Glomerular visceral epithelial cell (primary cell): ENCODE results near the gene USP25.
A peak's percentile ranks its signal among the peaks of the same experiment; 100 is the strongest.
"Not testable (repeated sequence)": the region's sequence is repeated elsewhere in the genome, so short reads cannot be mapped to it uniquely, and the experiment has no call there.

Experiments used
- DNase-seq: peaks from one replicate; pipeline ENCODE4 v3.0.0-alpha.2; 2016; ENCODE audit errors: extremely low spot score

Gene USP25

DNA sequence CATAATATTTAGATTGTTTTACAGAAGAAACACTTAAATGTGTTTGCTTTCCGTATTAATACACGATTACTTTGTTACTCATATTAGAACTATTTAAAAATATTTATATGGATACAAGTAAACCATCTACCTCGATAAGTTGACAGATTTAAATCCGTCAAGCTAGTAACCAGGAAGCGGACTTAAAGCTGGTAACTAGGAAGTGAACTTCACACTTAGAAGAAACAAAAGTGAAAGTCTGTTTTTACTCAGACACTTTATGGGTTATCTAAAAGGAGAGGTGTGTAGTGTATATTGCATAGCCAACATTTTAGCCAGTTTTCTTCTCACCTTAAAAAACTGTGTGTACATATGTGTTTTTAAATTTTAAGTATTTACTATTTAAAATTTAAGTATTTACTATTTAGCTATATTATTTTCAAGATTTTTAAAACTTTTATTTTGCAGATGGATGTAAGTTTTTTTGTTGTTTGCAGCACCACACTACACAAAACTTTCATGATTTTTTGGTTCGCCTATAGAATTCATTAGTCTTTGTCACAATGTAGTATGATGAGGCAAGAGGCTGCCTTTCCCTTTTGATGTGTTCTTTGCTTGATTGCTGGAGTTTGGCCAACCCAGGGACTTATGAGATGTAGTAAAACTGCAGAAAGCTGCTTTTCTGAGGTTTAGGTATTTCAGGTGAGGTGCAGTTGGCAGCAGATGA lies 2.7 kb downstream of the USP25 start:
- DNase-seq, result peak; percentile 54

DNA sequence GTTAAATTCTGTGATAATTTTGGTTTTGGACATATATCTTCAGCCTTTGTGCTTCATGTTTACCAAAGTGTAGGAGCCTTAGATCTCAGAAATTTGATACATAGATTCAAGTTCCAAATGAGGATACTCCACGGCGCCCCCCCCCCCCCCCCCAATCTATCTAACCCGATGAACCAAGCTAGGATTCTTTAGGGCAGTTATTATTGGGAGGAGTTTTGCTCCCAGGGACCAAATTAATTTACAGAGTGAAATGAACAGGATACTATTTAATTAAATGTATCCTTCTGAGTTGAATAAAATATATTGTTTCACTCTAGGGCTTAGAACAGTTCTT lies 3.2 kb downstream of the USP25 start:
- no peak for DNase-seq

DNA sequence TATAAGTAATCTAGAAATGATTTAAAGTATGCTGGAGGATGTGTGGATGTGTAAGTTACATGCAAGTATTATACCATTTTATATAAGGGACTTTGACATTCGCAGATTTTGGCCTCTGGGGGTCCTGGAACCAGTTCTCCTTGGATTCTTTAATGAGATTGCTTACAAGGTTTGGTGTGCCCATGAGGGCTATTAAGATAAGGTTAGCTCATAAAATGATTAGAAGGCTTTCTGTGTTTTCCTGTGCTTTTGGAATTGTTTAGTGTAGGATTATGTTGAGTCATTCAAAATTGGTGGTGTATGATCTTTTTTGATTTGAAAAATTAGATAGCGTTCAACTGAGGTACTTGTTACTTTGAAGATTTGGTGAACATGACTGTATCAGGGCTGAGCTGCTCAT lies 5.6 kb downstream of the USP25 start:
- DNase-seq, result no peak

DNA sequence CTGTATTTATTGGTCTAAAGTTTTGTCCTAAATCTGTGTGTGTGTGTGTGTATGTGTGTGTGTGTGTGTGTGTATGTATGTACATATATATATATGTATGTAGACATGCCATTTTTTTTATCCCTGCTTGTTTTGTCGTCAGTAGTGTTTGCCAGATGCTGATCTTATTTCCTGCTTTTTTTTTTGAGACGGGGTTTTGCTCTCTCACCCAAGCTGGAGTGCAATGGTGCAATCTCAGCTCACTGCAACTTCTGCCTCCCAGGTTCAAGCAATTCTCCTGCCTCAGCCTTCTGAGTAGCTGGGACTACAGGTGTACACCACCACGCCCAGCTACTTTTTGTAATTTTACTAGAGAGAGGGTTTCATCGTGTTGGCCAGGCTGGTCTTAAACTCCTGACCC lies 6.1 kb downstream of the USP25 start:
- DNase-seq, result not testable (repeated sequence)

DNA sequence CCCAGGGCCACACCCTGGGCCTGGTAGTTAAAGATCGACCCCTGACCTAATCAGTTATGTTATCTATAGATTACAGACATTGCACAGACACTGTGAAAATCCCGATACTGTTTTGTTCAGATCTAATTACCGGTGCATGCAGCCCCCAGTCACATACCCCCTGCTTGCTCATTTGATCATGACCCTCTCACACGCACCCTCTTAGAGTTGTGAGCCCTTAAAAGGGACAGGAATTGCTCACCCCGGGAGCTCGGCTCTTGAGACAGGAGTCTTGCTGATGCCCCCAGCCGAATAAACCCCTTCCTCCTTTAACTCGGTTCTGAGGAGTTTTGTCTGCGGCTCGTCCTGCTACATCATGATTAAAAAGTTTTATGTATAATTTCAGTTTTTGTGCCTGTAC lies 9.0 kb downstream of the USP25 start:
- not testable (repeated sequence) for DNase-seq

DNA sequence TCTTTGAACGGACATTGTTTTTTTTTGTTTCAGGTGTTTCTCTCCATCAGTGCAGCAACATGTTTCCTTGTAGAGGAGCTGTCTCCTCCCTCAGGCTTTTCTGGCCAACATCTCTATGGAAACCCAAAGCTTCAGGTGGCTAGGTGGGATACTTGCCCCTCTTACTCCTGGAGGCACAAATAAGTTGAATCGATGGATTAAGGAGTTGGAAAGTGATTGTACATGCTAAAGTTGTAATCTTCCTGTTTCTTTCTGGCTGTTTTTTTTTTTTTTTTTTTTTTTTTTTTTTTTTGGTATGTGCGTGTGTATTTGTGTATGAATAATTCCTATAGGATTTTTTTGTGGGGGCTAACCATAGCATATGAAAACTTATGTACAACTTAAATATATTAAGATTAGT lies 10.6 kb downstream of the USP25 start:
- DNase-seq, result no peak

DNA sequence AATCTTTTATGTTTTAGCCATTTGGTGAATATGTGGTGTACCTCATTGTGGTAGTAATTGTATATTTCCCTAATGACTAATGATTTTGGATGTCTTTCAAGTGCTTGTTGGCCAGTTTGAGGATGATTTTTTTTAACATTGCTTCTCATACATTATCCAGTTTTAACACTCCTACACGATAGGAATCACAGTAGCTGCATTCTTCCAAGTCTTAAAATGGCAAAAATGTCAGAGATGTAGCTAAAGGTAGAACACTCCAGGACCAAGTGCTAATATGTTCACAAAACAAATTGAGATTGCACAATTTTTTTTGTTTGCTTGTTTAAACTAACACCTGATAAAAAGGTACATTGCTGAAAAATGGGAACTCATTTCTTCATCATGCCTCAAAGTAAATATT lies 11.7 kb downstream of the USP25 start:
- DNase-seq, result peak; percentile 31

DNA sequence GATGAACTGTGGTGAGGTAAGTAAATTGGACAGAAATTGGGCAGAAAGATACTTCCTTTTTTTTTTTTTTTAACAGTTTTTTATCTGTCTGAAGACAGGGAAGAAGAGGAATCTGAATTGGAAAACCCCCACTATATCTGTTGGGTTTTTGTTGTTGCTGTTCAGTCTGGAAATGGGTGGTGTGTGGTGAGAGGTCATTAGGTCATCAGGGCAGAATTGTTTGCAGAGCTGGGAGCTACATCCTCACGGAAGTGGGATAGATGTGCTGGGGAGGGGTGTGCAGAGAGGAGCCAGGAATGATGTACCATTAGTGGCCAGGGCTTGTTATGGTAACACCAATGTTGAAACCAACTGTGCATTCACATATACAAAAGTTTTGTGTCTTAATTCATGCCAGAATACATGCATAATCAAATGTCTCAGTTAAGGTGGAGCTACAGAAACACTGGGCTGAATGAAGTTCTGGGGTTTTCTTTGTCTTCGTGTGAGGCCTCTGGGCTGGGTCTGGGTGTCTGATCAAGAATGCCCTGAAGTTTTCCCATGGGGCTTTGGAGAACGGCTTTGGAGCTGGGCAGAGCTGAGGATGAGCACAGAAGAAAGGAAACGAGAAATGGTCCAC lies 12.4 kb downstream of the USP25 start:
- DNase-seq, result peak; percentile 58

DNA sequence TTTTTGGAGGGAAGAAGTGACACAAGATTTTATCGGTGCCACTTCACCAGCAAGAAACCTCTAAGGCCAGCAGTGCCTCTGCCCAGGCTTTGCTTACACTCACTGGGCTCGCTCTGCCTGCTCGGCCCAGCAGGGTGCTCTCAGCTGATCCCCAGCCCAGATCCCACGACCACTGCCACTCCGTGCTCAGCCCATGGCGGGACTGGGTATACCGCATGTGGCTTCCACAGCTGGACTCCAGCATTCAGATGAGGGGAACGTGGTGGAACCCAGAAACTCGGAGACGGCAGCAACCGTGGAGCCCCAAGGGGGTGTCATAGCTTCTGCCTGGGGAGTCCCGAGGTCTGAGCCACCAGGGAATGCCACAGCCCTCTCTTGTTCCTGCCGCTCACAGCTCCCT lies 12.9 kb downstream of the USP25 start:
- no peak for DNase-seq

DNA sequence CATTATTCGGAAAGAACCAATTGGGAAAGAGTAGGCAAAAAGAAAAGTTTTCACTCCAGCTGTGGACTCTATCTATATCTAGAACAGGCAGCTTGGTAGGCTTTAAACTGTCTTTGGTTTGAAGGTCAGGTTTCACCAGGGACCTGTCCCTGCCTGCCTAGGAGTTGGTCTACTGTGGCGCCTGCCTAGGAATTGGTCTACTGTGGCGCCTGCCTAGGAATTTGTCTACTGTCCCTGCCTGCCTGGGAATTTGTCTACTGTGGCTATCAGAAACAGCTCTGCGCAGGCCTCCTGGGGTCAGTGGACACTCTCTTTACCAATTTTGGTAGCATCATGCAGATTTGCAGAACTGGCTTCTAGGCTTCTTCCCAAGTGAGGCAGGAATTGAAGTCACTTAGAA lies 13.8 kb downstream of the USP25 start:
- DNase-seq, result no peak

DNA sequence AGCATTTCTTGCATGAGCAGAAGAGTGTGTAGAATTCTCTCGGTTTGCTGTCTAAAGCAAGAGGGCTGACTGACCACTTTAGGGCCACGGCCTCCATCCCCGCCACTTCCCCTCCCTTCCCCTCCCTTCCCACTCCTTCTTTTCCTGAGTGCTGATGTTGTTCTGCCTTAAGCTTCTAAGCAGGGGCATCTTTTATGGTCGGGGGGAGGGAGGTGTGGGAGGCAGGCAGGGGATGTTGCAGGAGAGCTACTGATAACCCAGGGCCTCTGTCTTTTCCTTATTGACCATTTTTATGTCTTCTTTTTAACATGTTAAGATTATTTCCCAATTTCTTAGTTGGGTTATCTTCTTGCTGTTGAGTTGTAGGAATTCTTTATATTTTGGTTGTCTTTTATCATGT lies 15.1 kb downstream of the USP25 start:
- no peak for DNase-seq

DNA sequence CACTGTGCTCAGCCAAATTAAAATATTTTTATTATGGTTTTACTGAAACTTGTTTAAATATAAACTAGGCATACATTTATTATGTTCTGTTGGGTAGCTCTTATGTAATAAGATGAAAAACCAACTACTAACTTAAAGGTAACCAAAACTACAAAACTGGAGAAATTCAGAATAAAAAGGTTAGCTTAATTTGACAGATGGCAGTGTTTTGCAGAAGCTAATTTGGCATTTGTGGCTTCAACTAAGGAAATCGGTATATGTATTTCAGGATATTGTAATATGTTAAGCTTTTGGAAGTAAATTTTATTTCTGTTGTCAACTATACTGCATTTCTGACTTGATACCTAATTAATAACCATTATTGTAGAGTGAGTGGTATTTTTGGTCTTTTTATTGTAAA lies 18.8 kb downstream of the USP25 start:
- DNase-seq, result no peak

DNA sequence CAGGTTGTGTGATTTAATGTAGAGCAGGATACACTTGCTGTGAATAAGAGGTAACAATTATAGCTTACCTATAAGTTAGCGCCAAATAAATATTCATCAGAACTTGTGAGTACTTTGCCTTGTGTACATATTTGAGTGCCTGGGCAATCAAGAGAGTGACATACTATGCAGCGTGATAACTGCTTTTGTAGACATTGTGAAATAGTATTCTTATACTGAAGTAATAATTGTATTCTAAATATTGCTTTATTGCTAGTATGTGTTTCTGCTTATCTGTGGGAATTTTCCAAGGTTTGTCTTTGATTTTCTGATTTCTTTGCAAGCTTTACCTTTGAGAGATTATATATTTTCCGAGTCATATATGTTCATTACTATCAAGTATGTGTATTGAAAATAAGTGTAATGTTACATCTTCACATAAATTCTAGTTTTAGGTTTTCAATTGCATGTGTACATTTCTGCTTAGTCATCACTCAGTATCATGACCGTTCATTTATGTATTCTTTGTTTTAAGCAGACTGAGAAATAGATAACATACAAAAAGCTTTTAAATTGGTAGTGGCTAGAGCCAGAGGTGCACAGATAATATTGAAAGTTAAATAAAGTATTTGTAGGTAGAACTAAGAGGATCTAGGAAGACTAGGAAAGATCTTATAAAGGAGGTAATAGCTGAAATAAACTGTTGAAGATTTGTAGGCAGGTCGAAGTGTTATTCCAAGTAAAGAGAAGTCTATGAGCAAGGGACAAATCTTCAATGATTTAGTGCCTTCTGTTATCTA lies 19.5 kb downstream of the USP25 start:
- no peak for DNase-seq

DNA sequence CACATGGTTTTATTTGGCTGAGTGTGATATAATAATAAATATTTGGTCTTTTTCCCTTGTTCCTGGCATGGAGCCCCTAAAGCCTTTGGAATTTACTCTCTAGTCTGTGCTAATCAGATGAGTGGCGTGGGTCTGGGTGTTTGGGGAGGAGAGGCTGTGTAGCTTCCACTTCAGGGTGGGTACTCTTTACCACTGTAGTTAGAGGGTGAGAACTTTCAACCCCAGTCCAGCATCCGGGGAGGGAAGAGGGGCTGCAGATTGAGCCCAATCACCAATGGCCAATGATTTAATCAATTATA lies 20.0 kb downstream of the USP25 start:
- DNase-seq, result no peak

DNA sequence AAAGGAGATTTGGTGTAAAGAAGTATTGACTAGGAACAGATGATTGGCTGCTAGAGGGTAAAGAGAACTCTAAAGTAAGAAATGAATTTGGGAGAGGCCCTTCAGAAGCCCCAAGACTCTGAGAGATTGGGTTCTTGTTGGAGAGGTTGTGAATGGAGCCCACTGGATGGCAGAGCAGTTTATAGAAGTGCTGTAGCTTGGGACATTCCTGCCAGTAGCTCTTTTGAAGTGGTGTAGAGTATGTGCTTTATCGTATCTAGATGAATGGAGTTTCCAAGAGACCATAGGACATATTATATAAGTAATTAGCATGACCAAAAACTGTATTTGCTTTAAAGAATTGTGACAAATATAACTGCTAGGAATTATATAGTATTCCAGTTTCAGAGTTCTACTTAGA lies 21.3 kb downstream of the USP25 start:
- DNase-seq, result no peak

DNA sequence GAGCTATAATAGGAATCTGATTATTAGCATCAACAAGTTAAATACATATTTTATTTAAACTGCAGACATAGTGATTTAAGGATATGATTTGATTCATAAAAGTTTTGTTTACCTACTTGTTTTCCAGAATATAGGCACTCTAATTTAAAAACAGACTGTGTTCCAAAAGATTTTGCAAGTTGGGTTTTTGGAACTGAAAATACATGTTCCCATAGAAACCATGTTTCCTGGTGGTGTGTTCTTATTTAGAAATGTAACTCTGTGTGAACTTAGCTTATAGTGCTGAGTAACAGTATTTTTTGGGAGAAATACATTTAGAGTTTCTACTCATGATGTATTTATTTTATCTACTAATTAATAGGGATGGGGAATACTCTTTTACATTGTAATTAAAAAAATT lies 21.8 kb downstream of the USP25 start:
- DNase-seq, result no peak

DNA sequence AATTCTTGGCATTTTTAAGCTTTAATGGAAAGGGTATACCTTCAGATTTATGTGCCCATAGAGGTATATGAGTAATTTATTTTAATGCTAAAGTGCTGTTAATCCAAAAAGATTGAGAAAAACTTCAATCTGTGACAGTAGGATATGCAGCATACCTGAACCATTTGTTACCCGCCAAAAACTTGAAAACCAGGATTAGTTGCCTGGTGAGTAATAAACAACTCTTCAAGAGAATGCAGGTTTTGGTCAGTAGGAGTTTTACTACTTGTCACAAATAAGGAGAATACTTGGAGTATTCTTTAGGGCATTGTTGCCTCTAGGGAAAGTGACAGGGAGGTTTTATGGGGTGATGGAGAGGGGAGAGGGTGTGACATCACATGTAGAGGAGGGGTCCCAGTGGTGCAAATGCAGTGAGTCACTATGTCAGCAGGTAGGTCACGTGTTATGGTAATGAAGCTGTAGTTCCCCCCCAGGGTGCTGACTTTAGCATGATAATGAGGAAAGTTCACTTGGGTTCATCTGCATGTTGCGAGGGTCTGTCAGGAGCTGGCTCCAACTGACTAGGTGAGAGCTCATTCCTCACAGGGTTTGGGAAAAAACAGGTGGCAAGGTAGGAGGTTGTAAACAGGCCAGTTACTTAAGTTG lies 23.1 kb downstream of the USP25 start:
- DNase-seq, result no peak

DNA sequence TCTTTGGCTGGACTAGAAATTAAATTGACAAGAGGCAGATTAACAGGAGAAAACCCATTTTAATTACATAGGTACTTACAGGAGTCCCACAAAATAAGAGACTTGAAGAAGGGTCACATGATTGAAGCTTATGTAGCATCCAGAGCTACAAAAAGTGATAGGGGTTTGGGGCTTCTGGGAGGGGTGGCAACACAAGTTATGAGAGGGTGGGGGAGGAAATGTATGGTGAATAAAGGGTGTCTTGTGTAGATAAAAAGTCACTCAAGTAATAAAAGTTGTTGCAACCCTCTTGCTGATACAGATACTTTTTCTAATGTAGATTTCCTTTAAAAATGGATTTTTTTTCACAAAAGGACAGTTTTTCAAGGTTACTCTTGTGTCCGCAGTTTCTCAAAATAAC lies 24.0 kb downstream of the USP25 start:
- no peak for DNase-seq

DNA sequence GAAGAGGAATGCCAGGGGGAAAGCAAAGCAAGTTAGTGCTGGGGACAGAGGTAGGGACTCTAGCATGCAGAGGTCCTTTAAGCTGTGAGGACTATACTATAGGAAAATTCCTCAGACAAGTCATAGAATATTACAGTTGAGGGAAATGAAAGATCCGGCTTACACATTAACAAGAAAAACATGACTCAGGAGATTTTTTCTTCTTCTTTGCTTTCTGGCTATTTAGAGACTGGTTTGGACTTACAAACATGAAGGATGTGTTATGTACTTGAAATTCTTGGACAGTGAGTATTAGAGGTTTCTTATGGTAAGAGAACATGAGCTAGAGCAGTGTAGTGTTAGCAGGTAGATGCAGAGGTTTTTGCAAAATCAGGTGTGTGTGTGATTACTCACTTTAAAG lies 24.9 kb downstream of the USP25 start:
- DNase-seq, result peak; percentile 76

DNA sequence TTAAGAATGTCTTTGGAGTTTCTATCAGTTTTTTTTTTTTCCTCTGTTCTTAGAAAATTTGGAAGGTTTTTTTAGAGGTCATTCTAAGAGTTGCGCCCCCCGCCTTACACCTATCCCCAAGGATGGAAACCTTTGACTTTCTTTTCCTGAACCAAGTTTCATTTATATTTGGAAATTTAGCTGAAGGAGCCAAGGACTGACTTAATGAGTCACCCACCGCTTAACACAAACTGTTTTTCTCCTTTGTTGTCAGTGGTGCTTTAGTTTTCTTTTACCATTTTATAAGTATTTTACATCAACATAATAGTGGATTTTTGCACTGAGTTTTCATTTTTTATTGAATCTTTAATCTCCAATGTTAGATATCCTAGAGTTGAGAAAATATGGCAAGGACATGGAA lies 25.3 kb downstream of the USP25 start:
- no peak for DNase-seq

DNA sequence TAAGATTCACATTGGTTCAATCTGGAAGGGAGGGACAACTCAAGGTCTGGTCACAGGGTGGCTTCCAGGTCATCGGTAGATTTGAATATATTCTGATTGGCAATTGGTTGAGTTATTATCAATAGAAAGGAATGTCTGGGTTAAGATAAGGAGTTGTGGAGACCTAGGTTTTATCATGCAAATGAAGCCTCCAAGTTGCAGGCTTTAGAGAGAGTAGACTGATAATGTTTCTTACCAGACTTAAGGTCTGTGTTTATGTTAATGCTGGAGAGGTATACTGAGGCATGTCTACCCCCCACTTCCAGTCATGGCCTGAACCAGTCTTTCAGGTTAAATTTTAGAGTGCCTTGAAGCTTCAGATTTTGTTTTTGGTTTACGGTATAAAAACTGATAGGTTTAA lies 29.7 kb downstream of the USP25 start:
- no peak for DNase-seq

DNA sequence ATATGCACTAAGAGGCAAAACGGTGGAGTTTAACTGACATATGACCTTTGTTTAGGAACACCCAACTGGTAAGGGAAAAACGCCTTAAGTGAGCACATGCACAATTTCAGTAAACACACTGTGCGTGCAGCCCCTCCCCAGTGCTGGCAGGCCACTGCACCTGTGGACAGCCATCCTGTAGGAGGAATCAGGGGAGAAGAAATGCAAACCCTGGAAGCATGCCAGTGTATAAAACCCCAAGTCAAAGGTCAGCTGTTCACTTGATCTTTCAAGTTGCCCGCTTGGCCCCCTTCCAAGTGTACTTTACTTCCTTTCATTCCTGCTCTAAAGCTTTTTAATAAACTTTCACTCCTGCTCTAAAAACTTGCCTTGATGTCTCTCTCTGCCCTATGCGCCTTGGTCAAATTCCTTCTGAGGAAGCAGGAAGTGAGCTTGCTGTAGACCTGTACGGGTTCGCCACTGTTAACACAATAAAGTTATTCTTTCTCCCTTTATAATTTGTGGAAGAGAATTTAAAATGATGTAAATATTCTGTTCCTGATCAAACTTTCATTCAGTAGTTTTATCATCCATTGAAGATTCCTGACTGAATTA lies 31.8 kb downstream of the USP25 start:
- DNase-seq, result no peak

DNA sequence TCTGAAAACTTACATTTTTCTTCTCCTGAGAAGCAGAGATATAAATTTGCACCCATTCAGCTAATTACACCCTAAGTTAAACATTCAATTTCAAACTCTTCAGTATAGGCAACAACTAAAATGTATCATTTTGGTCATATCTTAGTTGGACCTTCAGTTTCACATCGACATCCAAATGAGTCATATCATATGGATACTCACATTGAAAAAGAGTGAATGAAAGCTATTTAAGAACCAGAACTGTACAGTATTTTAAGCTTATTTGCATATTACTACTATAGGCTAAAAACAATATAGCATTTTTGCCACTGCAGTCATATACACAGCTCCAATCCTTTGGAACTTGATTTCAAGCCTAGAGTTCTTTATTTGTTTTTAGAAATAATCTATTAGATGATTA lies 33.6 kb downstream of the USP25 start:
- no peak for DNase-seq
